ENCODE measurements around the gene ATP2B2. TPM values are rescaled to one million over a fixed set of nuclear protein-coding genes. Genes with fewer than 3 reads are reported as not detected.

ATP2B2 gene
- total RNA-seq, 2 experiments from 2014 or later = 0.06 TPM; not detected in 1

GRCh38 chr3:10328460-10329071 lies 176.8 kb downstream of the ATP2B2 start:
- no peaks in the 10 kb centered on the region for H3K9me3 ChIP-seq (ENCODE audit: low read length)
- intact Hi-C loops (cut with micrococcal nuclease; ENCODE audit: unreplicated experiment) = no loop called here
- H3K4me1 ChIP-seq (ENCODE audit: insufficient read depth, low read length, poor library complexity, severe bottlenecking) = peaks cover 7% of the 10 kb centered on the region
- no peak overlapping the region for H2AFZ ChIP-seq (ENCODE audit: low read length)
- ChIA-PET CTCF (ENCODE audit: unreplicated experiment) (no interaction called here), POLR2A (no interaction called here)
- TF ChIP-seq CTCF (conservative IDR thresholded peaks at IDR 0.05; ENCODE audit: low read length) (no peak), EZH2phosphoT487 (IDR thresholded peaks at IDR 0.05; ENCODE audit: borderline replicate concordance, low read depth, low read length) (no peak)
- no peaks in the 10 kb centered on the region for H3K36me3 ChIP-seq (ENCODE audit: insufficient read depth, low read length)
- no peak overlapping the region for H3K4me3 ChIP-seq (ENCODE audit: low read depth, low read length, poor library complexity, severe bottlenecking)
- no peaks in the 10 kb centered on the region for H3K79me2 ChIP-seq (ENCODE audit: insufficient read depth, low read depth, low read length)
- BruUV-seq (replicated peaks) = no TSS peak
- no peak overlapping the region for H3K4me2 ChIP-seq (ENCODE audit: low read length)
- no peaks in the 10 kb centered on the region for H4K20me1 ChIP-seq (ENCODE audit: insufficient read depth, low read length)
- DNase-seq (ENCODE audit: low spot score) = no peak
- H3K9me2 ChIP-seq (ENCODE audit: insufficient read depth, low read length) = no peaks in the 10 kb centered on the region
- H3K27ac ChIP-seq (ENCODE audit: low read depth, low read length, poor library complexity, severe bottlenecking) = no peak overlapping the region

- ChIA-PET CTCF (ENCODE audit: unreplicated experiment) (no interaction called here), POLR2A (interaction anchor here (0.7 kb wide), 1 partner anchor 65 kb away, joined by 3 read pairs; no protein-coding TSS in a partner anchor)
- H3K9me2 ChIP-seq (ENCODE audit: insufficient read depth, low read length) = no peaks in the 10 kb centered on the region
- no peak overlapping the region for H3K27ac ChIP-seq (ENCODE audit: low read depth, low read length, poor library complexity, severe bottlenecking)
- H3K79me2 ChIP-seq (ENCODE audit: insufficient read depth, low read depth, low read length) = no peaks in the 10 kb centered on the region
- H3K4me1 ChIP-seq (ENCODE audit: insufficient read depth, low read length, poor library complexity, severe bottlenecking) = no peaks in the 10 kb centered on the region
- intact Hi-C loops (cut with micrococcal nuclease; ENCODE audit: unreplicated experiment) = no loop called here
- no peaks in the 10 kb centered on the region for H4K20me1 ChIP-seq (ENCODE audit: insufficient read depth, low read length)
- no peak overlapping the region for H3K4me3 ChIP-seq (ENCODE audit: low read depth, low read length, poor library complexity, severe bottlenecking)
- no peak overlapping the region for H2AFZ ChIP-seq (ENCODE audit: low read length)
- no TSS peak for BruUV-seq (replicated peaks)
- no peaks in the 10 kb centered on the region for H3K36me3 ChIP-seq (ENCODE audit: insufficient read depth, low read length)
- H3K4me2 ChIP-seq (ENCODE audit: low read length) = no peak overlapping the region
- DNase-seq (ENCODE audit: low spot score) = no peak
- H3K9me3 ChIP-seq (ENCODE audit: low read length) = no peaks in the 10 kb centered on the region
- TF ChIP-seq EZH2phosphoT487 (IDR thresholded peaks at IDR 0.05; ENCODE audit: borderline replicate concordance, low read depth, low read length) = no peak
- TF ChIP-seq CTCF (conservative IDR thresholded peaks at IDR 0.05; ENCODE audit: low read length) = no peak
Observed at GRCh38 chr3:10327592-10327991, 177.8 kb downstream of the ATP2B2 start.

GRCh38 chr3:10322352-10322710 lies 183.1 kb downstream of the ATP2B2 start:
- CTCF ChIA-PET (ENCODE audit: unreplicated experiment) = interaction anchor here (0.6 kb wide), 1 partner anchor 601 kb away, joined by 3 read pairs; no protein-coding TSS in a partner anchor
- no peak overlapping the region for H2AFZ ChIP-seq (ENCODE audit: low read length)

More at GRCh38 chr3:10322352-10322710, 183.1 kb downstream of the ATP2B2 start:
- Histone ChIP-seq H3K4me3 (ENCODE audit: low read depth, low read length, poor library complexity, severe bottlenecking) (no peak overlapping the region), H3K36me3 (ENCODE audit: insufficient read depth, low read length) (peaks cover 21% of the 10 kb centered on the region; the same call in 1 of the 2 replicates), H3K79me2 (ENCODE audit: insufficient read depth, low read depth, low read length) (peaks cover 24% of the 10 kb centered on the region), H3K9me3 (ENCODE audit: low read length) (no peaks in the 10 kb centered on the region), H3K27ac (ENCODE audit: low read depth, low read length, poor library complexity, severe bottlenecking) (no peak overlapping the region), H3K4me2 (ENCODE audit: low read length) (no peak overlapping the region), H3K4me1 (ENCODE audit: insufficient read depth, low read length, poor library complexity, severe bottlenecking) (peaks cover 20% of the 10 kb centered on the region), H3K9me2 (ENCODE audit: insufficient read depth, low read length) (no peaks in the 10 kb centered on the region), H4K20me1 (ENCODE audit: insufficient read depth, low read length) (peaks cover 6% of the 10 kb centered on the region; the same call in 1 of the 2 replicates)
- TF ChIP-seq CTCF (conservative IDR thresholded peaks at IDR 0.05; ENCODE audit: low read length) = peak; percentile 83
- TF ChIP-seq EZH2phosphoT487 (IDR thresholded peaks at IDR 0.05; ENCODE audit: borderline replicate concordance, low read depth, low read length) = no peak
- peak; percentile 64 for DNase-seq (ENCODE audit: low spot score)
- BruUV-seq (replicated peaks) = no TSS peak
- intact Hi-C loops (cut with micrococcal nuclease; ENCODE audit: unreplicated experiment) = loop anchor here (5.0 kb wide), 3 partner anchors 205 to 480 kb away; partner anchors contain the start of genes BRK1, CRELD1 and RPUSD3
- POLR2A ChIA-PET = interaction anchor here (0.7 to 1.0 kb wide), 2 partner anchors 298 to 432 kb away, joined by 4 to 7 read pairs; no protein-coding TSS in a partner anchor
